H1 (cell line): ENCODE data around the gene RGS7BP. TPM values are rescaled to one million over a fixed set of nuclear protein-coding genes. Genes with fewer than 3 reads are reported as not detected.
A peak's percentile ranks its signal among the peaks of the same experiment; 100 is the strongest.

Source experiments
- CTCF ChIA-PET: fragments of 300-600 bp; sonication (Branson Sonifier 250); formaldehyde crosslinking; loops from one replicate; lab custom pipeline; 2021; ENCODE audit not compliant: partially characterized antibody; lab: Charles Lee
- POLR2A ChIA-PET: fragments of 300-600 bp; sonication (Branson Sonifier 250); formaldehyde crosslinking; loops from one replicate; lab custom pipeline; 2021; ENCODE audit warnings: inconsistent platforms; ENCODE audit not compliant: partially characterized antibody; lab: Charles Lee
- DNase-seq, 2 experiments: peaks; one replicate each; pipeline versions ENCODE4 v3.0.0 to v3.0.0-alpha.2; 2010 to 2022; ENCODE audit warnings: low spot score in 2 of 2, low read depth in 1 of 2, mixed read lengths in 1 of 2
- FAIRE-seq: peaks from 2 replicates; lab custom pipeline; 2011; peaks lifted over from hg19 to GRCh38; lab: Jason Lieb, UNC
- H2AFZ ChIP-seq: 2 replicates; pipeline ENCODE4 v1.8.1; 2012; ENCODE audit warnings: low read length, inconsistent platforms
- H2AK5ac ChIP-seq: 2 replicates; pipeline ENCODE4 v1.6.1; 2013; ENCODE audit warnings: low read depth, low read length
- H2BK120ac ChIP-seq: replicated peaks from 2 replicates; pipeline ENCODE3; 2013; ENCODE audit warnings: low read depth, low read length, inconsistent platforms
- H2BK12ac ChIP-seq: 2 replicates; pipeline ENCODE4 v1.6.1; 2013; ENCODE audit warnings: low read depth, low read length
- H2BK15ac ChIP-seq: 2 replicates; pipeline ENCODE4 v1.6.1; 2013; ENCODE audit warnings: low read length
- H2BK20ac ChIP-seq: 2 replicates; pipeline ENCODE4 v1.6.1; 2013; ENCODE audit warnings: low read length
- H2BK5ac ChIP-seq: 2 replicates; pipeline ENCODE4 v1.6.1; 2013; ENCODE audit warnings: low read depth, low read length
- H3K14ac ChIP-seq: 2 replicates; pipeline ENCODE4 v1.6.1; 2013; ENCODE audit warnings: inconsistent platforms; ENCODE audit not compliant: insufficient read length
- H3K18ac ChIP-seq: 2 replicates; pipeline ENCODE4 v1.6.1; 2013; ENCODE audit warnings: low read length; ENCODE audit errors: extremely low read depth
- H3K23ac ChIP-seq: 2 replicates; pipeline ENCODE4 v1.6.1; 2013; ENCODE audit warnings: inconsistent platforms; ENCODE audit not compliant: insufficient read length
- H3K23me2 ChIP-seq: 2 replicates; pipeline ENCODE4 v1.6.1; 2013; ENCODE audit warnings: low read depth, low read length
- H3K27ac ChIP-seq: 2 replicates; pipeline ENCODE4 v1.6.1; 2011; ENCODE audit warnings: low read depth, low read length, inconsistent platforms
- H3K27me3 ChIP-seq, 4 experiments: replicated peaks in 1 of 4; 1 replicate in 1 of 4; 2 replicates in 3 of 4; pipeline versions ENCODE4 v1.6.1 to v1.8.1; 2011 to 2013; ENCODE audit warnings: low read length in 3 of 4, mild to moderate bottlenecking in 3 of 4, inconsistent platforms in 2 of 4, mixed read lengths in 2 of 4, moderate library complexity in 1 of 4; ENCODE audit not compliant: control insufficient read depth in 3 of 4, insufficient read depth in 3 of 4; ENCODE audit errors: extremely low read depth in 1 of 4
- H3K36me3 ChIP-seq, 4 experiments: 2 replicates each; pipeline versions ENCODE4 v1.6.1 to v1.8.1; 2011 to 2013; ENCODE audit warnings: mild to moderate bottlenecking in 4 of 4, low read length in 3 of 4, moderate library complexity in 2 of 4, control low read depth in 1 of 4, inconsistent platforms in 1 of 4; ENCODE audit not compliant: insufficient read depth in 4 of 4, control insufficient read depth in 2 of 4
- H3K4ac ChIP-seq: replicated peaks from 2 replicates; pipeline ENCODE3; 2013; ENCODE audit warnings: low read length, low read depth, mixed read lengths, inconsistent platforms; ENCODE audit not compliant: insufficient read length
- H3K4me1 ChIP-seq, 4 experiments: replicated peaks in 1 of 4; 1 replicate in 1 of 4; 2 replicates in 3 of 4; pipeline versions ENCODE4 v1.6.1 to v1.8.1; 2011 to 2013; ENCODE audit warnings: low read length in 3 of 4, inconsistent platforms in 2 of 4, mixed read lengths in 1 of 4; ENCODE audit not compliant: insufficient read depth in 4 of 4, control insufficient read depth in 3 of 4
- H3K4me2 ChIP-seq, 2 experiments: 2 replicates each; pipeline versions ENCODE4 v1.6.1 to v1.8.1; 2011 to 2013; ENCODE audit warnings: low read depth in 2 of 2, low read length in 2 of 2, control low read depth in 1 of 2, inconsistent platforms in 1 of 2, mild to moderate bottlenecking in 1 of 2; ENCODE audit not compliant: insufficient read depth in 1 of 2
- H3K4me3 ChIP-seq, 4 experiments: fragments of 200-600, 300-600 bp in 1 of 4; sonication (generic), shearing (Covaris generic), sonication (Bioruptor Twin) in 1 of 4; 2 replicates each; pipeline versions ENCODE4 v1.5.1 to v1.8.1; 2011 to 2016; ENCODE audit warnings: low read length in 4 of 4, low read depth in 3 of 4, control low read depth in 2 of 4, inconsistent platforms in 2 of 4, mild to moderate bottlenecking in 2 of 4, mixed read lengths in 1 of 4, moderate library complexity in 1 of 4; ENCODE audit not compliant: insufficient read depth in 2 of 4; ENCODE audit errors: extremely low read depth in 1 of 4
- H3K56ac ChIP-seq: replicated peaks from 2 replicates; pipeline ENCODE3; 2013; ENCODE audit warnings: low read depth, mild to moderate bottlenecking, mixed read lengths, low read length, inconsistent platforms; ENCODE audit not compliant: insufficient read length
- H3K79me1 ChIP-seq: 2 replicates; pipeline ENCODE4 v1.6.1; 2013; ENCODE audit warnings: low read depth, low read length, control low read depth
- H3K79me2 ChIP-seq, 2 experiments: 2 replicates each; pipeline versions ENCODE4 v1.6.1 to v1.8.1; 2012 to 2013; ENCODE audit warnings: low read length in 2 of 2, mild to moderate bottlenecking in 2 of 2, inconsistent platforms in 1 of 2; ENCODE audit not compliant: insufficient read depth in 2 of 2, control insufficient read depth in 1 of 2
- H3K9ac ChIP-seq, 4 experiments: replicated peaks in 1 of 4; 1 replicate in 1 of 4; 2 replicates in 3 of 4; pipeline versions ENCODE4 v1.6.1 to v1.8.1; 2011 to 2013; ENCODE audit warnings: low read depth in 3 of 4, low read length in 3 of 4, control low read depth in 2 of 4, mild to moderate bottlenecking in 2 of 4, moderate library complexity in 2 of 4, inconsistent platforms in 1 of 4; ENCODE audit errors: extremely low read depth in 1 of 4
- H3K9me3 ChIP-seq, 2 experiments: 2 replicates each; pipeline versions ENCODE4 v1.6.1 to v1.8.1; 2012 to 2013; ENCODE audit warnings: mild to moderate bottlenecking in 2 of 2, moderate library complexity in 2 of 2, control low read depth in 1 of 2, inconsistent platforms in 1 of 2, low read depth in 1 of 2, low read length in 1 of 2, mixed read lengths in 1 of 2; ENCODE audit not compliant: insufficient read depth in 2 of 2
- H4K20me1 ChIP-seq, 2 experiments: replicated peaks in 1 of 2; 2 replicates each; pipeline versions ENCODE3 to v1.8.1; 2011 to 2013; ENCODE audit warnings: inconsistent platforms in 2 of 2, low read length in 2 of 2, mild to moderate bottlenecking in 1 of 2; ENCODE audit not compliant: insufficient read depth in 2 of 2, control insufficient read depth in 1 of 2
- H4K5ac ChIP-seq: 2 replicates; pipeline ENCODE4 v1.6.1; 2013; ENCODE audit warnings: low read length, low read depth, mixed read lengths, inconsistent platforms; ENCODE audit not compliant: insufficient read length
- H4K8ac ChIP-seq: 2 replicates; pipeline ENCODE4 v1.8.0; 2013; ENCODE audit warnings: mild to moderate bottlenecking, moderate library complexity, low read length, inconsistent platforms; ENCODE audit not compliant: insufficient read depth; ENCODE audit errors: extremely low read depth
- H4K91ac ChIP-seq: replicated peaks from 2 replicates; pipeline ENCODE3; 2013; ENCODE audit warnings: low read length, mixed read lengths, inconsistent platforms; ENCODE audit not compliant: insufficient read length
- CHD1 ChIP-seq: IDR thresholded peaks from 2 replicates; pipeline ENCODE4 v1.6.1; 2012; ENCODE audit warnings: low read depth, low read length, improper control_type of control experiment
- CREB1 ChIP-seq: IDR thresholded peaks from 2 replicates; pipeline ENCODE4 v1.6.1; 2012; ENCODE audit warnings: inconsistent platforms
- GABPA ChIP-seq: IDR thresholded peaks from 2 replicates; pipeline ENCODE4 v1.6.1; 2011; ENCODE audit warnings: mild to moderate bottlenecking, low read length, moderate library complexity, borderline replicate concordance; ENCODE audit not compliant: insufficient read depth
- HDAC6 ChIP-seq: IDR thresholded peaks from one replicate; pipeline ENCODE4 v1.7.1; 2012; ENCODE audit warnings: low read depth, mild to moderate bottlenecking, inconsistent platforms, low read length, moderate library complexity
- NRF1 ChIP-seq: IDR thresholded peaks from 2 replicates; pipeline ENCODE4 v1.6.1; 2011; ENCODE audit warnings: mild to moderate bottlenecking, low read depth, low read length, improper control_type of control experiment
- RAD21 ChIP-seq, 2 experiments: IDR thresholded peaks in 1 of 2; conservative IDR thresholded peaks in 1 of 2; 2 replicates each; pipeline ENCODE4 v1.6.1; 2011; ENCODE audit warnings: low read depth in 2 of 2, low read length in 2 of 2, improper control_type of control experiment in 1 of 2, inconsistent platforms in 1 of 2, mild to moderate bottlenecking in 1 of 2, moderate library complexity in 1 of 2
- RNF2 ChIP-seq: fragments of 200-900, 300-1000 bp; sonication (generic); IDR thresholded peaks from 2 replicates; pipeline ENCODE4 v1.7.1; 2016; ENCODE audit warnings: borderline replicate concordance, low read depth, mild to moderate bottlenecking, antibody characterized with exemption, low read length; ENCODE audit not compliant: poor library complexity, severe bottlenecking; ENCODE audit errors: missing control alignments
- SAP30 ChIP-seq: fragments of 300-600 bp; sonication (generic); IDR thresholded peaks from 2 replicates; pipeline ENCODE4 v1.7.1; 2012; ENCODE audit warnings: low read length, moderate library complexity, mild to moderate bottlenecking, inconsistent platforms; ENCODE audit not compliant: insufficient read depth, insufficient replicate concordance
- SUZ12 ChIP-seq: fragments of 200-600 bp; sonication (generic); IDR thresholded peaks from 2 replicates; pipeline ENCODE4 v1.6.1; 2012; ENCODE audit warnings: mild to moderate bottlenecking, inconsistent platforms, low read length, moderate library complexity, mixed read lengths
- TAF7 ChIP-seq: optimal IDR thresholded peaks from 2 replicates; pipeline ENCODE3; 2011; ENCODE audit warnings: low read depth, mild to moderate bottlenecking, inconsistent platforms, low read length, moderate library complexity, borderline replicate concordance
- TEAD4 ChIP-seq: IDR thresholded peaks from 2 replicates; pipeline ENCODE4 v1.6.1; 2012; ENCODE audit warnings: low read depth, low read length, inconsistent platforms, mixed read lengths
- polyA plus RNA-seq, 7 experiments: library from polyadenylated mRNA; depleted of rRNA in 3 of 7; stranded (reverse) in 5 of 7; unstranded in 2 of 7; fragments of >200 nt in 5 of 7; fragments of 200-250 nt in 2 of 7; gene quantifications; 1 replicate in 5 of 7; 2 replicates in 1 of 7; 4 replicates in 1 of 7; pipeline versions ENCODE4 v1.2.1 to v1.2.3, GENCODE V29; 2011 to 2013; ENCODE audit warnings: missing spikeins in 2 of 7, mixed read lengths in 2 of 7
- total RNA-seq: library from RNA; stranded (reverse); fragmentation: NEBNext Ultra II Directional; extraction: Animal tissue kit (Norgen Biotek cat#: 25700); gene quantifications from 2 replicates; pipeline ENCODE4 v1.2.1, GENCODE V29; 2021
- TF ChIP-seq, protein P1 (sequence below): IDR thresholded peaks from 2 replicates; pipeline ENCODE4 v1.6.1; 2011; ENCODE audit warnings: low read depth, mild to moderate bottlenecking, low read length; ENCODE audit not compliant: insufficient read depth
- TF ChIP-seq, protein P2 (sequence below): IDR thresholded peaks from 2 replicates; pipeline ENCODE4 v1.6.1; 2012; ENCODE audit warnings: inconsistent platforms

RGS7BP gene
- total and polyA plus RNA-seq, 2 of the 8 experiments (the other 6 are each of a cell fraction or from before 2014, with no cell fraction given) = 0.65 to 2.3 TPM

DNA sequence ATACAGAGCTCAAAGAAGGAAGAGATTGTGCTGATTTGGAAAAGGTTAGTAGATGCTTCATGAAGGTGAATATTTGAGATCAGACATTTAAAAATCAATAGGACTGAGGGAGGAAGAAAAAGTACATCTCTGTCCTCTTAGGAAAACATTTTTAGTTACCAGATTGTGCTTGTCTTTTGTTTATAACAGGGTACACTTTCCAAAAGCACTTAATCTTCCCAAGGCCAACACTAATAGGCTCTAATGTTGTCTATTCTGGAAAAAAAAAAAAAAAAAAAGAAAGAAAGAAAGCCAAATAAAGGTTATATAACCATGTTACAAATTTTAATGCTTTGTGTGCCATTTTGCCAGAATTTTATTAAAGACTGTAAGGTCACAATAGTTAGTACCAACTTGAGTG is 139.0 kb downstream of the RGS7BP start:
- no peak overlapping the region for H2BK15ac ChIP-seq
- H3K18ac ChIP-seq = no peak overlapping the region
- no peak overlapping the region for H2BK5ac ChIP-seq
- no peaks in the 10 kb centered on the region for H3K27me3 ChIP-seq
- H3K23me2 ChIP-seq = no peaks in the 10 kb centered on the region
- no peak overlapping the region for H3K9ac ChIP-seq
- H3K9me3 ChIP-seq = no peaks in the 10 kb centered on the region
- H4K5ac ChIP-seq = no peak overlapping the region
- ChIA-PET POLR2A (interaction anchor here (1.3 kb wide), 1 partner anchor 125 kb away, joined by 4 read pairs; no protein-coding TSS in a partner anchor), CTCF (interaction anchor here (1.9 to 7.4 kb wide), 3 partner anchors 10 to 37 kb away, joined by 5 to 39 read pairs (median 8); no protein-coding TSS in a partner anchor)
- H3K56ac ChIP-seq = no peak overlapping the region
- 0 out of 2 replicates have a peak overlapping the region, but pooled peaks have one; percentile 14 for H2AFZ ChIP-seq
- no peak overlapping the region for H3K4me2 ChIP-seq
- no peak overlapping the region for H4K8ac ChIP-seq
- H3K4ac ChIP-seq = no peak overlapping the region
- H3K27ac ChIP-seq = no peak overlapping the region
- H2BK120ac ChIP-seq = no peak overlapping the region
- H4K20me1 ChIP-seq = no peaks in the 10 kb centered on the region
- DNase-seq (no peak), FAIRE-seq (no peak)
- no peak overlapping the region for H3K23ac ChIP-seq
- H3K36me3 ChIP-seq = no peaks in the 10 kb centered on the region
- peak overlapping the region; percentile 1 for H4K91ac ChIP-seq
- no peak overlapping the region for H3K14ac ChIP-seq
- no peak overlapping the region for H2BK20ac ChIP-seq
- no peak overlapping the region for H3K4me3 ChIP-seq
- no peaks in the 10 kb centered on the region for H3K79me1 ChIP-seq
- peaks cover 0 to 9% (median 4%) of the 10 kb centered on the region in 4 experiments; a peak in 2 of 7 replicates for H3K4me1 ChIP-seq
- no peak overlapping the region; the same call in 1 of the 2 replicates for H2BK12ac ChIP-seq
- no peaks in the 10 kb centered on the region for H3K79me2 ChIP-seq
- no peak overlapping the region for H2AK5ac ChIP-seq
- TF ChIP-seq NRF1 = no peak
- TF ChIP-seq GABPA = no peak
- no peak for TF ChIP-seq HDAC6
- no peak for TF ChIP-seq SUZ12
- no peak for TF ChIP-seq RAD21 (IDR thresholded peaks at IDR 0.05 in 1 of 2, conservative IDR thresholded peaks at IDR 0.05 in 1 of 2; ENCODE audit: low read depth in 2 of 2, low read length in 2 of 2)
- no peak for TF ChIP-seq TEAD4
- TF ChIP-seq TAF7 = no peak
- no peak for TF ChIP-seq CHD1
- TF ChIP-seq SAP30 = no peak
- TF ChIP-seq RNF2 = no peak
- TF ChIP-seq, protein P1, sequence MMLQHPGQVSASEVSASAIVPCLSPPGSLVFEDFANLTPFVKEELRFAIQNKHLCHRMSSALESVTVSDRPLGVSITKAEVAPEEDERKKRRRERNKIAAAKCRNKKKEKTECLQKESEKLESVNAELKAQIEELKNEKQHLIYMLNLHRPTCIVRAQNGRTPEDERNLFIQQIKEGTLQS = no peak
- no peak for TF ChIP-seq CREB1
- TF ChIP-seq, protein P2, sequence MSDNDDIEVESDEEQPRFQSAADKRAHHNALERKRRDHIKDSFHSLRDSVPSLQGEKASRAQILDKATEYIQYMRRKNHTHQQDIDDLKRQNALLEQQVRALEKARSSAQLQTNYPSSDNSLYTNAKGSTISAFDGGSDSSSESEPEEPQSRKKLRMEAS = no peak
